ENCODE measurements around the gene P2RX4.
A peak's percentile ranks its signal among the peaks of the same experiment; 100 is the strongest.

P2RX4 gene

GRCh38 chr12:121239351-121240061 lies 29.6 kb downstream of the P2RX4 start:
- DNase-seq, result no peak
- H3K27me3 ChIP-seq (replicated peaks; ENCODE audit: control insufficient read depth, insufficient read depth, low read length, poor library complexity, severe bottlenecking), result no peaks in the 10 kb centered on the region
- peak overlapping the region; percentile 81 for H3K27ac ChIP-seq (ENCODE audit: insufficient read depth, low read length, poor library complexity, severe bottlenecking)
- H3K4me3 ChIP-seq (ENCODE audit: insufficient read depth, low read depth, low read length, poor library complexity, severe bottlenecking), result no peak overlapping the region
- H3K36me3 ChIP-seq (ENCODE audit: control insufficient read depth, insufficient read depth, low read length), result peaks cover 7% of the 10 kb centered on the region
- no peaks in the 10 kb centered on the region for H3K9me3 ChIP-seq (ENCODE audit: control insufficient read depth, low read length)
- peaks cover 33% of the 10 kb centered on the region for H3K4me1 ChIP-seq (ENCODE audit: control insufficient read depth, insufficient read depth, low read length, poor library complexity, severe bottlenecking)

- H3K9me3 ChIP-seq (ENCODE audit: control insufficient read depth, low read length), result no peaks in the 10 kb centered on the region
- DNase-seq, result no peak
- peak overlapping the region; percentile 81 for H3K27ac ChIP-seq (ENCODE audit: insufficient read depth, low read length, poor library complexity, severe bottlenecking)
- H3K36me3 ChIP-seq (ENCODE audit: control insufficient read depth, insufficient read depth, low read length), result peaks cover 5% of the 10 kb centered on the region
- no peak overlapping the region for H3K4me3 ChIP-seq (ENCODE audit: insufficient read depth, low read depth, low read length, poor library complexity, severe bottlenecking)
- H3K27me3 ChIP-seq (replicated peaks; ENCODE audit: control insufficient read depth, insufficient read depth, low read length, poor library complexity, severe bottlenecking), result no peaks in the 10 kb centered on the region
- peaks cover 33% of the 10 kb centered on the region for H3K4me1 ChIP-seq (ENCODE audit: control insufficient read depth, insufficient read depth, low read length, poor library complexity, severe bottlenecking)
Observed at GRCh38 chr12:121240062-121240420, 30.1 kb downstream of the P2RX4 start.

GRCh38 chr12:121240484-121241101 lies 30.7 kb downstream of the P2RX4 start:
- peaks cover 33% of the 10 kb centered on the region for H3K4me1 ChIP-seq (ENCODE audit: control insufficient read depth, insufficient read depth, low read length, poor library complexity, severe bottlenecking)
- peaks cover 5% of the 10 kb centered on the region for H3K36me3 ChIP-seq (ENCODE audit: control insufficient read depth, insufficient read depth, low read length)
- H3K9me3 ChIP-seq (ENCODE audit: control insufficient read depth, low read length), result no peaks in the 10 kb centered on the region
- peak overlapping the region; percentile 31 for H3K4me3 ChIP-seq (ENCODE audit: insufficient read depth, low read depth, low read length, poor library complexity, severe bottlenecking)
- no peaks in the 10 kb centered on the region for H3K27me3 ChIP-seq (replicated peaks; ENCODE audit: control insufficient read depth, insufficient read depth, low read length, poor library complexity, severe bottlenecking)
- peak overlapping the region; percentile 81 for H3K27ac ChIP-seq (ENCODE audit: insufficient read depth, low read length, poor library complexity, severe bottlenecking)
- DNase-seq, result peak; percentile 88 to 93 (median 91)

- Histone ChIP-seq H3K27ac (ENCODE audit: insufficient read depth, low read length, poor library complexity, severe bottlenecking) (peak overlapping the region; percentile 81), H3K36me3 (ENCODE audit: control insufficient read depth, insufficient read depth, low read length) (no peaks in the 10 kb centered on the region), H3K4me3 (ENCODE audit: insufficient read depth, low read depth, low read length, poor library complexity, severe bottlenecking) (peak overlapping the region; percentile 31), H3K9me3 (ENCODE audit: control insufficient read depth, low read length) (no peaks in the 10 kb centered on the region), H3K27me3 (replicated peaks; ENCODE audit: control insufficient read depth, insufficient read depth, low read length, poor library complexity, severe bottlenecking) (no peaks in the 10 kb centered on the region), H3K4me1 (ENCODE audit: control insufficient read depth, insufficient read depth, low read length, poor library complexity, severe bottlenecking) (peaks cover 33% of the 10 kb centered on the region)
- DNase-seq, result no peak
Observed at GRCh38 chr12:121241156-121241970, 31.4 kb downstream of the P2RX4 start.

- Histone ChIP-seq H3K4me3 (ENCODE audit: insufficient read depth, low read depth, low read length, poor library complexity, severe bottlenecking) (no peak overlapping the region), H3K27me3 (replicated peaks; ENCODE audit: control insufficient read depth, insufficient read depth, low read length, poor library complexity, severe bottlenecking) (no peaks in the 10 kb centered on the region), H3K27ac (ENCODE audit: insufficient read depth, low read length, poor library complexity, severe bottlenecking) (no peak overlapping the region), H3K4me1 (ENCODE audit: control insufficient read depth, insufficient read depth, low read length, poor library complexity, severe bottlenecking) (peaks cover 20% of the 10 kb centered on the region), H3K36me3 (ENCODE audit: control insufficient read depth, insufficient read depth, low read length) (peaks cover 15% of the 10 kb centered on the region), H3K9me3 (ENCODE audit: control insufficient read depth, low read length) (no peaks in the 10 kb centered on the region)
- no peak for DNase-seq
Observed at GRCh38 chr12:121245031-121245430, 35.1 kb downstream of the P2RX4 start.

GRCh38 chr12:121245951-121246350 lies 36.0 kb downstream of the P2RX4 start:
- H3K9me3 ChIP-seq (ENCODE audit: control insufficient read depth, low read length), result no peaks in the 10 kb centered on the region
- H3K4me1 ChIP-seq (ENCODE audit: control insufficient read depth, insufficient read depth, low read length, poor library complexity, severe bottlenecking), result peaks cover 12% of the 10 kb centered on the region
- no peak for DNase-seq
- H3K36me3 ChIP-seq (ENCODE audit: control insufficient read depth, insufficient read depth, low read length), result peaks cover 18% of the 10 kb centered on the region
- H3K27me3 ChIP-seq (replicated peaks; ENCODE audit: control insufficient read depth, insufficient read depth, low read length, poor library complexity, severe bottlenecking), result no peaks in the 10 kb centered on the region
- H3K27ac ChIP-seq (ENCODE audit: insufficient read depth, low read length, poor library complexity, severe bottlenecking), result no peak overlapping the region
- no peak overlapping the region for H3K4me3 ChIP-seq (ENCODE audit: insufficient read depth, low read depth, low read length, poor library complexity, severe bottlenecking)

GRCh38 chr12:121246893-121247557 lies 37.1 kb downstream of the P2RX4 start:
- H3K9me3 ChIP-seq (ENCODE audit: control insufficient read depth, low read length), result no peaks in the 10 kb centered on the region

GRCh38 chr12:121248622-121249021 lies 38.7 kb downstream of the P2RX4 start:
- no peaks in the 10 kb centered on the region for H3K27me3 ChIP-seq (replicated peaks; ENCODE audit: control insufficient read depth, insufficient read depth, low read length, poor library complexity, severe bottlenecking)
- no peaks in the 10 kb centered on the region for H3K4me1 ChIP-seq (ENCODE audit: control insufficient read depth, insufficient read depth, low read length, poor library complexity, severe bottlenecking)
- no peaks in the 10 kb centered on the region for H3K9me3 ChIP-seq (ENCODE audit: control insufficient read depth, low read length)
- H3K27ac ChIP-seq (ENCODE audit: insufficient read depth, low read length, poor library complexity, severe bottlenecking), result no peak overlapping the region
- DNase-seq, result no peak
- peaks cover 29% of the 10 kb centered on the region for H3K36me3 ChIP-seq (ENCODE audit: control insufficient read depth, insufficient read depth, low read length)
- no peak overlapping the region for H3K4me3 ChIP-seq (ENCODE audit: insufficient read depth, low read depth, low read length, poor library complexity, severe bottlenecking)

More at GRCh38 chr12:121246893-121247557, 37.1 kb downstream of the P2RX4 start:
- no peak for DNase-seq
- Histone ChIP-seq H3K27me3 (replicated peaks; ENCODE audit: control insufficient read depth, insufficient read depth, low read length, poor library complexity, severe bottlenecking) (no peaks in the 10 kb centered on the region), H3K4me3 (ENCODE audit: insufficient read depth, low read depth, low read length, poor library complexity, severe bottlenecking) (no peak overlapping the region), H3K36me3 (ENCODE audit: control insufficient read depth, insufficient read depth, low read length) (peaks cover 21% of the 10 kb centered on the region), H3K27ac (ENCODE audit: insufficient read depth, low read length, poor library complexity, severe bottlenecking) (no peak overlapping the region), H3K4me1 (ENCODE audit: control insufficient read depth, insufficient read depth, low read length, poor library complexity, severe bottlenecking) (peaks cover 3% of the 10 kb centered on the region)

- no peak for DNase-seq
- no peaks in the 10 kb centered on the region for H3K9me3 ChIP-seq (ENCODE audit: control insufficient read depth, low read length)
- H3K36me3 ChIP-seq (ENCODE audit: control insufficient read depth, insufficient read depth, low read length), result peaks cover 29% of the 10 kb centered on the region
- no peaks in the 10 kb centered on the region for H3K27me3 ChIP-seq (replicated peaks; ENCODE audit: control insufficient read depth, insufficient read depth, low read length, poor library complexity, severe bottlenecking)
- no peak overlapping the region for H3K27ac ChIP-seq (ENCODE audit: insufficient read depth, low read length, poor library complexity, severe bottlenecking)
- H3K4me3 ChIP-seq (ENCODE audit: insufficient read depth, low read depth, low read length, poor library complexity, severe bottlenecking), result no peak overlapping the region
- no peaks in the 10 kb centered on the region for H3K4me1 ChIP-seq (ENCODE audit: control insufficient read depth, insufficient read depth, low read length, poor library complexity, severe bottlenecking)
Observed at GRCh38 chr12:121250359-121250758, 40.4 kb downstream of the P2RX4 start.
